NCI-H82 treated with DMSO at 0.1 percent for 48 hours (cell line): ENCODE measurements around the gene MRE11.
A peak's percentile ranks its signal among the peaks of the same experiment; 100 is the strongest.
"Not testable (repeated sequence)": the region's sequence is repeated elsewhere in the genome, so short reads cannot be mapped to it uniquely, and the experiment has no call there.

Experiments used
- DNase-seq: peaks from one replicate; lab custom pipeline; 2025; ENCODE audit not compliant: unreplicated experiment; lab: John Stamatoyannopoulos, UW

MRE11 gene

DNA sequence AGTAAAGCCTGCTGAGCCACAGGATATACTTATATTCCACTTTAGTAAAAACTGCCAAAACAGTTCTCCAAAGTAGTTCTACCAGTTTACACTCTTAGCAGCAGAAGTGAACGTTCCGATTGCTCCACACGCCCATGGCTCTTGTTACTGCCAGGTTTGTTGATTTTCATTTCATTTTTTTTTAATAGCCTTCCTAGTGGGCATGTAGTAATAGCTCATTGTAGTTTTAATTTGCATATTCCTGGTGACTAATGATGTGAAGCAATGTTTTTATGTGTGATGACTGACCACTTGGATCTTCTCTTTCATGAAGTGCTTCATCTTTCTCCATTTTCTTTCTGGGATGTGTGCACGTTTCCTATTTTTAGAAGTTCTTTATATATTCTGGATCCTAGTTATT is 13.8 kb upstream of the MRE11 start:
- no peak for DNase-seq

DNA sequence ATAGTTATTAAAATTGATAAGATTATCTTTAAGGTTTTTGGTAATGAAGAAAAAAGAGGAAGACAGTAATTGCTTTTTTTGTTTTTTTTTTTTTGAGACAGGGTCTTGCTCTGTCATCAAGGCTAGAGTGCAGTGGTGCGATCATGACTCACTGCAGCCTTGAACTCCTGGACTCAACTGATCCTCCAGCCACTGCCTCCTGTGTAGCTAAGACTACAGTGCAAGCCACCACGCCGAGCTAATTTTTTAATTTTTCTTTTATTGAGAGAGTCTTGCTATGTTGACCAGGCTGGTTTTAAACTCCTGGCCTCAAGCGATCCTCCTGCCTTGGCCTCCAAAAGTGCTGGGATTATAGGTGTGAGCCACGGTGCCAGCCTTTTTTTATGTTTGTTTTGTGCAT is 12.9 kb upstream of the MRE11 start:
- DNase-seq, result not testable (repeated sequence)

DNA sequence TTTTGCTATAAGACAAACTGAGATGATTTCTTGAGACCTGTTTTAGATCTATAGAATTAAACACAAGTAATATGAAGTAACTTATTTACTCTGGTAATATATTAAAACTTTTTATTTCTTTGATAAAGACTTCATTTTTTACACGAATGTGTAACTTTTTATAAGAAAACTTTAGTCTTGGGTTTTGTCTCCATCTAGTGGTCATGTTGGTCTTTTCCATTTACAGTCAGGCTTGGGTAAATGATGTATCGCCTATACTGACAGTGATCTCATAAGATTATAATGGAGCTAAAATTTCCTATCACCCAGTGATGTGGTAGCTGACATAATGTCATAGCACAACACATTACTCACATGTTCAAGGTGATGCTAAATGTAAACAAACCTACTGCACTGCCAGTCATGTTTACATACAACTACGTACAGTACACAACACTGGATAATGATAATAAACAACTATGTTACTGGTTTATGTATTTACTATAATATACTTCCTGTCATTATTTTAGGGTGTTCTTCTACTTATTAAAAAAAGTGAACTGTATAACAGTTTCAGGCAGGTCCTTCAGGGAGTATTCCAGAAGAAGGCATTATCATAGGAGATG is 11.1 kb upstream of the MRE11 start:
- peak; percentile 10 for DNase-seq

DNA sequence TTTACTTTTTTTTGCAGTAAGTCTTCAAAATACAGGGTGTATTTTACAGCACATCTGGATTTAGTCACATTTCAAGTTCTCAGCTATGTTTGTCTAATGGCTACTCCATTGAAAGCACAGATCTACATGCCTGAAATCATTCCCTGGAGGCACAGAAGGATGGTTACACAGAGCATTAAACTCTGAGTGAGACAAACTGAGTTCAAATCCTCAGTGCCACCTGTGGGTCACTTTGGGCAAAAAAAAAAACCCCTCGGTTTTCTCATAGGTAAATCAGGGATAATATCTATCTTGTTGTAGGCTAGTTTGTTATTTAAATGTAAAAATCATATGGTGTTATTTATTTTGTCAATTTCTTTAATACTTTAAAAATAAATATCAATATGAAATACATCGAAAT is 7.9 kb upstream of the MRE11 start:
- DNase-seq, result no peak

DNA sequence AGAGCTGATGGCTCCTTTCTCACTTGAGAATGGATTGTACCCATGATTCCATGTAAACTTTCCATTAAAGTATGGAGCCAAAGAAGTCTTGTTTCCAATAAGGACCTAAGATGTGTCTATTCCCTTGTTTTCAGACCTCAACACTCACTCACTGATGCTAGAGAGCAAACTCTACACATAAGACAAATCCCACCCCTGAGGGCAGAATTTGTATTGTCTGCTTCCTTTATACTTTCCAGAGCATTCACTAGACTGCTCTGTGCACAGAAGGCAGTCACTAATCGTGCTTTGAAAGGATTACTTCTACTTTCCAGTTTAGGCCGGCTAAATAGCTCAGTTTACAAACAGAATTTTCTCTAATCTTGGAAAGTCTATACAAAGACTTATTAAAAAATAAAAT is 6.5 kb upstream of the MRE11 start:
- DNase-seq, result no peak

DNA sequence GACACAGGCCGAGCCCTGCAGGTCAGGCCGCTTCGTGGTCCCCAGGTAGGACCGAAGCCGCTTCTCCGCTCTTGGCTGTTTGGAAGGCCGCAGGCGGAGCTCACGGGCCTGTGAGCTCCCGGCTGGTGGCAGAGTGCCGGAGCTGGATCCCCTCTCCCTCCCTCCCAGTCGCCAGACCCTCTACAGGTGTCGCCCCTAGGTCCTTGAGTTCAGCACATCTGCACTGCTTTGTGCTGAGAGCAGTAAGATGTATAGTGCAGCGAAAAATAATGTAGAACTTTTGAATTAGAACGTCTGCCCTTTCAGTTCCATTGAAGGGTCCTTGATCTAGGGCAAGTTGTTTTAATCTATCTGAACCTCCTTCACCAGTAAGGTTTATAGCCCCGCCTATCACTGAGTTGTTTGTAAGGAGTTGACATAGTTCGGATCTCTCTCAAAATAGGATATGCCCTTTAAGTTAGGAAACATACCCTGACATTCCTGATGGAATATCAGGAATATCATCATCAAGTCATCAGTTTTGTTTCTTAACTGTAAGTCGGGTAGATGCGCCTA is 559 bp upstream of the MRE11 start:
- no peak for DNase-seq

DNA sequence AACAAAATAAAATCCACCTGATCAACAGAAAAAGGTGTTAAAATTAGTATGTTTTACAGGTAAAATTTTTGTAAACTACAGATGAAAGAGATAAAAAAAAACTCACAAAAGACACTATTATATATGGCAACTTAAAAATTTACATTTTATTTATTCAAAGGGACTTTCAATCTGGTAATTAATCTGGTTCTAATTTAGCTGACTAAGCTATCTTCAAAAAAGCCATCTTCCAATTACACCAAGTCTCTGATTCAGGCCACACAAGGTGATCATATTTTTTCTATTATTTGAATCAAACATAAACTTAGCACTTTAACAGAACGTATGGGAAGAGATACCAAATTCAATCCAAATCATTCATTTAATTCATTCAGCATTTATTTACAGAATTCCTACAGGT is 7.6 kb downstream of the MRE11 start:
- no peak for DNase-seq

DNA sequence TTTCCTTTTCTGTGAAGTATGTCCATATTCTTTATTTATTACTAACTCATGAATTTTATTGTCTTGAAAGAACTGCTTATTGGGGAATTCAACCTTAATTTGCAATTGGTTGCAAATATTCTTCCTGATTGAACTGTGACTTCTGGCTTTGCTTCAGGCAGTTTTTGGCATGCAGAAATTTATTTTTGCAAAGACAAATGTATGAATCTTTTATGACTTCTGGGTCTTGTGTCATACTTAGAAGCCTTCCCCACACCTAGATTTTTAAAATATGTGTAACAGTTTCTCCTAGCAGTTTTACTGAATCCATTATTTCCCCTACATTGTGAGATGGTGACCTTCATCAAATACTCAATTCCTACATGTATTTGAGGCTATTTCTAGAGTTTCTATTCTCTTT is 12.3 kb downstream of the MRE11 start:
- no peak for DNase-seq

DNA sequence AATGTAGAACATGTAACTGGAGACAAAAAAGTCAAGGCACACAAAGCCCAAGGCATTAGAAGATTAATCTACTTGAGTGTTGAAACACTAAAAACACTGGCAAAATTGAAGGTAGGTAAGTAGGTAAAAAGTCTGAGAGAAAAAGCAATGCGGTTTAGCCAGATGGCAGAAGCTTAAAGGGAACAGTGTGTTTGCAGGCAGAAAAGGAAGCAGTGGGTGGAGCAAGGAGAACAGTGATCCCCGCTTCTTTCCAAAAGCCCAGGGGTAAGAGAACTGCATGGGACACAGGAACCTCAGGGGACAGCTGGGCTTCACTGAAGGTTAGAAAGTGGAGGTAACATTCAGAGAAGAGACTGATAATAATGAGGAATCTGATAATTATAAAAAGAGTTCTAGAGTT is 16.0 kb downstream of the MRE11 start:
- DNase-seq, result no peak

DNA sequence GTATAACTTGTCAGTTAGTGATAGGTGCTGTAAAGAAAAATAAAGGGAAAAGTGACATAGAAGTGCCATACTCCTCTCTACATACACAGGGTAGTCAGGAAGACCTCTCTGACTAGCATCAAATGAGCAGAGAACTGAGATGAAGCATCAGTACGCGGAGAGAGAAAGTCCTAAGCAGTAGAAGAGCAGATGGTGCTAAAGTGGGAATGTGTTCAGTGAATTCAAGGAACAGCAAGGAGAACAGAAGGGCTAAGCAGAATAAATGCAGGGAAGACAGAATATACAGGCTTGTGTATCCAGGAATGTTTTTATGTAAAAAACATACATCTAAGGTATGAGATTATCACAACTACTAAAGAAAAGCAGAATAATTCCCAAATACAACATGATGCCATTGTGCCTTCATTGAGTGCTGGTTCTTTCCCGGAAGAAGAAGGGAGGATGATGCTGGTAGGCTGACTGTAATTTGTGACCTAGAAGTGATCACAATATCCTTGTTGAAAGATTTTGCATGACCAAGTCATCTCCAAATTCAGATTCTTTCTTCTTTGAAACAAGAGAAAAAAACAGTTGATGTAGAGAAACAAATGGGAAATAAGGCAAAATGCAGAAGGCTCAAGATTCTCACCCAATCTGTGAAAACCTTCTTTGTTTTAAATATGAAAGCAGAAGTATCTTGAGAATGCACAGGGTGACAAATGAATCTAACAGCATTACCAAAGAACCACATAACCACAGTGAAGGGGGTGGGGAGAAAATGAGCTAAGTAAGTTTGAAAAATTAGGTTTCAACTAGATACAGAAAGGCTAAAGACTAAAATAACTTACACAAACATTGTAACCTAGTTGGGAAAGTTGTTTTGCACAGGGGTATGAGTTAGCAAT is 20.5 kb downstream of the MRE11 start:
- DNase-seq, result no peak

DNA sequence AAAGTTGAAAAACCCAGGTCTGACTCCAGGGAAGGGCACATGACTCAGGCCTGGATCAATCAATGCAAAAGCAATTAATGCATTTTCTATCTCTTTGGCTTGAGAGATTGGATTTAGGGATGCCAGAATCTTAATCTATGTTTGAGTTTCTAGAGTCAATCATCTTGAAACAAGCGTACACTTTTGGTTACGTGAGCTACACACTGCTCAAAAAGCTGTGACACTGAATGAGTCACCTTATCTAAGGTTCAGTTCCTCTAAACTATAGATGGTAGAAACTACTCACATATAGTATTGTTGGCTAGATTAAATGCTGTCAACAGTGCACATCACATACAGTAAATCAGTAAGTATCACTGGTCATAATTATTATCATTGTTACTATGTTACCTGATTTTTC is 24.2 kb downstream of the MRE11 start:
- DNase-seq, result no peak

DNA sequence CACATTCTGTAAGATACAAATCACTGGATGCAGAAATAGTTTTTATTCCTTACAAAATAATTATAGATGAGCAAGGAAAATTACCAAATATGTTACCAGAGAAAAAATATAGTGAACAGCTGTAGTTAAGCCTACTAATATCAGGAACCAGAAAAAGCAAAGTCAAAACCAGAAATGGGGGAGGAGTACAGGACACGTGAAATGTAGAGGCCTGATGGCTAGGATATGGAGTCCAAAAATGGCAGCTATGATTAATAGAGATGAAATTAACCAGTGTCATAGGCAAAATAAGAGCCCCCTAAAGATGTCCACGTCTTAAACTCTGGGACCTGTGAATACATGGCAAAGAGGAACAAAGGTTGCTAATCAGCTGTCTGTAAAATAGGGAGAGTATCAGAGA is 34.1 kb downstream of the MRE11 start:
- DNase-seq, result no peak

DNA sequence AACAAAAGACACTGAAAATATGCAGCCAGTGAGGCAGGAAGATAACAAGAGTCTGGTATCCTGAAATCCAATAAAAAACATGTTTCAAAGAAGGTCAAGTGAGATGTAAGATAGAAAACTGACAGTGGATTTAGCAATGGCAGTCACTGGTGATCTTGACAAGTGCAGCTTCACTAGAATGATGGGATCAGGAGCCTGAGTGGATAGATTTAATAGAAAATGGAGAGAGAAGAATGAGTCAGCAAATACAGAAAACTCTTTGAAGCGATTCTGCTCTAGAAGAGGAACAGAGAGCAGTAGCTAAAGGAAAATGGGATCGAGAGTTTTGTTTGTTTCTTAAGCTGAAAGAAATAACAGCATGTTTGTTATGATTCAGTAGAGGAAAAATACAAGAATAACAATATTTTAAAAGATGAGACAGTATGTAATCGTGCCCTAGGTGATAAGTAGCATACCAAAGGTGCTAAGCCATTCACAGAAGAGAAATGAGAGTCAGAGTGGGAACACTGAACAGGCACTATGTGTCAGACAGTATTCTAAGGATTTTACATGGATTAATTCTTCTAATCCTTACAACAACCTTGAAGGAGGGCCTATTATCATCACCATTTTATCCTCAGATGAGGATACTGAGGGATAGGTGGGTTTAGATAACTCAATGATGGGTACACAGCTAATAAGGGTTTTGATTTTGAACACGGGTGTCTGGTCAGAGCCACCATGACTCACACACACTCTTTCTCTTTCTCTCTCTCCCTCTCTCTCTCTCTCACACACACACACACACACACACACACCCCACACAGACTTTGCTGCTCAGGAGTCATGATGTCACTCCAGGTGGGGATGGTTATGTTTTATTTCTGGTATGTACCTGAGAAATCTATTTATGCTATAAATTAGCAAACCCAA is 36.3 kb downstream of the MRE11 start:
- no peak for DNase-seq

DNA sequence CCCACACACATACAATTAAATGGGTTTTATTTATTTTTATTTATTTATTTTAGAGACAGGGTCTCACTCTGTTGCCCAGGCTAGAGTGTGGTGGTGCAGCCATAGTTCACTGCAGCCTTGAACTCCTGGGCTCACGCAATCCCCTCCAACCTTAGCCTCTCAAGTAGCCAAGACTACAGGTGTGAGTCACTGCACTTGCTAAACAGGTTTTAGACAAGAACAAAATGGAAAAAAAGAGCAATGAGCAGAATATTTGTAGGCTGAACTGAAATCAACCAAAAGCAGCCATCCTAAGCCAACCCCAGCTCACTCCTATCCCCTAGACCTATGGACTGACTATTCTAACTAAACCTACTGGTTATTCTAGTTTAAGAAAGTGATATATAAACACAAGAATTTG is 37.8 kb downstream of the MRE11 start:
- no peak for DNase-seq

DNA sequence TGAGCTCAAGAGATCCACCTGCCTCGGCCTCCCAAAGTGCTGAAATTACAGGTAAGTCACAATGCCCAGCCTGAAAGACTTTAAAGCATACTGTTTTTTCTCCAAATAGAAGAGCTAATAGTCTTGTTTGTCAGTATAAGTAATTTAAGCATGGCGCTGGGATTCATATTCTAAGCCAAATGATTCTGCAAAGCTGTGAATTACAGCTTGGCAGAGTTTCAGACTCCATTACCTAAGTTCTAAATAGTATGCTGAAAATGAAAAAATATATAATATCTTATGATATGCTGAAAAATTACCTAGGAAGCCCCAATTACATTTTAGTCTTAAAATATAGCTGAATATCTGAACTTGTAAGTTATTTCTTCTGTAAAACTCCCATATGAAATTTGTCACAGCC is 39.3 kb downstream of the MRE11 start:
- DNase-seq, result no peak

DNA sequence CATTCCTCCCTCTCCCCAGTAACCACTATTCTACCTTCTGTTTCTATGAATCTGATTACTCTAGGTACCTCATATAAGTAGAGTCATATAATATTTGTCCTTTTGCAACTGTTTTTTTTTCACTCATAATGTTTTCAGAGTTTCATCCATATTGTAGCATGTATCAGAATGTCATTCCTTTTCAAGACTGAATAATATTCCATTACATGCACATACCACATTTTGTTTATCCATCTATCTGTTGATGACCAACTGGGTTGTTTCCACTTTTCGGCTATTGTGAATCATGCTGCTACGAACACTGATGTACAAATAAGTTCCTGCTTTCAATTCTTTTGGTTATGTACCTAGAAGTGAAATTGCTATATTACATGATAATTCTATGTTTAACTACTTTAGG is 40.7 kb downstream of the MRE11 start:
- no peak for DNase-seq

DNA sequence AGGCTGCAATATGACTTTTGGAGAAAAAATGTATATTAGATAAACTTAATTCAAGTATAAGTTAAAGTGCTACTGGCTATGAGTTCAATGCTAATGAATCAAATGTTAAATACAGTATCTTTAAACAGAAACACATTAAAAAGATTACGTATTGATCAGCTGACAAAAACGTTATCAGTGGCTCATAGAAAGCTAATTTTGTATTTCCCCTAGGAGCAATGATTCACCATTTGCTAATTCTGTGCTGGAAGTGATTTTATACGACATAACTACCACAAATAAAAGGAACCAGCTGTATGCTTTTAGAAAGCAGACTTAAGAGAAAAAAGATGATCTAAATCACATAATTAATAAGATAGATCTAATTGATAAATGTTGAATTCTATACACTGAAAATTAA is 43.6 kb downstream of the MRE11 start:
- no peak for DNase-seq

DNA sequence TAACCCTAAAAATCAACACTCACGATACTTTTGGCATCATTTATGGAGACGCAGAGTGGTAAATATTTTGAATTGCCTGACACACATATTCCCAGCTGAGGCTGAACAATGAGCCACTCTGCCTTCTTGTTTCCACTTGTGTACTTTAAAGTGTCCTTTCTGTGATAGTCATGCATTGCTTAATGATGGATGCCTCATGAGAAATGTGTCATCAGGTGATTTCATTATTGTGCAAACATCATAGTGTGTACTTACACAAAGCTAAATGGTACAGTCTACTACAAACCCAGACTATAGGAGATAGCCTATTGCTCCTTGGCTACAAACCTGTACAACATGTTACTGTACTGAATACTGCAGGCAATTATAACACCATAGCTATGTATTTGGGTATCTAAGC is 44.2 kb downstream of the MRE11 start:
- DNase-seq, result no peak

DNA sequence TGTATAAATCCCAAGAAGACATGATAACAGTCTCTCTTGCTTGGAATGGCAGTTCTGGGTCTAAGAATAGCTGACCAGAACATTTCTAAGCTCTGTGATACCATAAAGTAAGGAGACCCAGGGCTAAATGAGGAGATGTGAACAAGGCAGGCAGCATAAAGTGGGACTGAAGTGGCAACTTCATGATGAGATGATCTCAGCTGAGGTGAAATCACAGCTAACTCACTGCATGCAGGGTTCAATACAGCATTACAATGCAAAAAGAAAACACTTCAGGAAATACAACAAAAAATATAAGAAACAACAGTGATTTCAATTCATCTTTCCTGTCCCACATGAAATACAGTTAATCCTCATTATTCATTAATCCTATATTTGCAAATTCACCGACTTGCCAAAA is 44.6 kb downstream of the MRE11 start:
- no peak for DNase-seq

DNA sequence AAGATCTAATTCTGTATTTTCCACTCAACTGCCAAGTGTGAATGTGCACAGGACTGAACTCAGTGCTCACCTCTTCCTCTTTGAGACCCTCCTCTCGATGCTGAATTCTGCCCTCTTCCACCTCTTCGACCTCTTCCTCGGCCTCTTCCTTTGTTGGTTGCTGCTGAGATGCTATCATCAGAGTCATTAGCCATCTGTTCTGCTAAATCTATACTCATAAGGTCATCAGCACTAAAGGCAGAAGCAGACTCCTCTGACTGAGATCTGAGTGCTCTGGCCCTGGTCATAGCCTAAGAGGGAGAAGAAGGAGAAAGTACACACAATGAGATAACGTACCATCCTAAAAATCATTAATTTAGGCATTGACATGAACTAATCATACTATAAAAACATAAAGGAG is 46.5 kb downstream of the MRE11 start:
- no peak for DNase-seq

DNA sequence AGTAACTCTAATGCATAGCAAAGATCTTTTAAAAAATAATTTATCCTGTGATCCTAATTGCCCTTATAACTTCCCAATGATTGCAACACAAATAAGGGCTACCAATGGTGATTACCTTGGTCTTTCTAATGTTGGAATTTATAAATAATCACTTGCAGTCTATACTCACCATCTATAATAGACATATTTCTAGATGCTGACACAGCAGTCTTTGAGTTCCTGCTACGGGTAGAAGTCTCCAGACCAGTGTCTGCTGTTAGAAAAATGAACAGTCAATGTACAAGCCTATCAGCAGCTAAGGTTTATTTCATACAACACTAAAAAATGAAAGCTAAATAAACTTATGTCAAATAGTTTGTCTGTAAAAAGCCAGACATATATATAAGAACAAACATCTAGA is 48.0 kb downstream of the MRE11 start:
- DNase-seq, result no peak

DNA sequence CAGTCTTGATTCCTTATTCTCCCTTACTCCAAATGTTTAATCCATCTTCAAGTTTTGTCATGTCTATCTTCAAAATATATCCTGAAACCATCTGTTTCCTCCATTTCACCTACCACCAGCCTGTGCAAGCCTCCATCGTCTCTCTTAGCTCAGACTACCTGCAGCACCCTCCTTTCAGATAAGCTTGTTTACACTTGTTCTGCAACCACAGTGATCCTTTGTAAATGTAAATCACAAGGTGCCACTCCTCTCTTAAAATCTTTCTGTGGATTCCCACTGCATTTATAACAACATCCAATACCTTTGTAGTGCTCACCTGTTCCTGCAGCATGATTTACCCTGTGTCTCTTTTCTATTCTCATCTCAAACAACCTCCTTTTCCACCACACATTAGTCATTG is 60.6 kb downstream of the MRE11 start:
- DNase-seq, result no peak
